SK-N-SH (cell line): ENCODE results near the gene SPINK8.

Experiments
- EZH2phosphoT487 ChIP-seq: fragments of 200-600 bp; sonication (generic); IDR thresholded peaks from 2 replicates; pipeline ENCODE4 v1.6.1; 2017; ENCODE audit warnings: low read depth, mixed run types, mild to moderate bottlenecking, antibody characterized with exemption, moderate library complexity, borderline replicate concordance
- GATA2 ChIP-seq: sonication (generic); formaldehyde crosslinking; IDR thresholded peaks from 2 replicates; pipeline ENCODE4 v1.5.0; 2020; ENCODE audit warnings: mild to moderate bottlenecking, missing genetic modification reagents
- POLR2AphosphoS5 ChIP-seq: IDR thresholded peaks from 2 replicates; pipeline ENCODE4 v1.6.1; 2012; ENCODE audit warnings: low read depth, low read length
- RXRA ChIP-seq: IDR thresholded peaks from 2 replicates; pipeline ENCODE4 v1.4.0; 2012; ENCODE audit warnings: low read depth, mild to moderate bottlenecking, borderline replicate concordance
- SIN3A ChIP-seq: IDR thresholded peaks from 2 replicates; pipeline ENCODE4 v1.6.1; 2012; ENCODE audit warnings: low read depth, mild to moderate bottlenecking, low read length, moderate library complexity, borderline replicate concordance
- SMC3 ChIP-seq: IDR thresholded peaks from 2 replicates; pipeline ENCODE4 v1.6.1; 2012; ENCODE audit warnings: low read depth, low read length, improper control_type of control experiment
- TAF1 ChIP-seq: IDR thresholded peaks from 2 replicates; pipeline ENCODE4 v1.6.1; 2012; ENCODE audit warnings: low read depth, mild to moderate bottlenecking, low read length, moderate library complexity, borderline replicate concordance
- TEAD4 ChIP-seq: IDR thresholded peaks from 2 replicates; pipeline ENCODE4 v1.4.0; 2012; ENCODE audit warnings: mild to moderate bottlenecking, borderline replicate concordance; ENCODE audit not compliant: insufficient read depth
- YY1 ChIP-seq: IDR thresholded peaks from 2 replicates; pipeline ENCODE4 v1.4.0; 2012; ENCODE audit warnings: low read depth, mild to moderate bottlenecking
- TF ChIP-seq, protein P1 (sequence below): fragments of 200-600 bp; sonication (generic); IDR thresholded peaks from 2 replicates; pipeline ENCODE4 v1.6.1; 2017; ENCODE audit warnings: antibody characterized with exemption, mild to moderate bottlenecking, moderate library complexity
- TF ChIP-seq, protein P2 (sequence below): IDR thresholded peaks from 2 replicates; pipeline ENCODE4 v1.6.1; 2012; ENCODE audit warnings: mild to moderate bottlenecking, low read depth, low read length, moderate library complexity
- TF ChIP-seq, protein P3 (sequence below): IDR thresholded peaks from 2 replicates; pipeline ENCODE4 v1.4.0; 2012; ENCODE audit warnings: low read depth

- TF ChIP-seq SIN3A (no peak), TEAD4 (no peak), YY1 (no peak), EZH2phosphoT487 (no peak), TAF1 (no peak), POLR2AphosphoS5 (no peak), RXRA (no peak), SMC3 (no peak), GATA2 (CRISPR knock-in tag) (no peak)
- TF ChIP-seq, protein P1, sequence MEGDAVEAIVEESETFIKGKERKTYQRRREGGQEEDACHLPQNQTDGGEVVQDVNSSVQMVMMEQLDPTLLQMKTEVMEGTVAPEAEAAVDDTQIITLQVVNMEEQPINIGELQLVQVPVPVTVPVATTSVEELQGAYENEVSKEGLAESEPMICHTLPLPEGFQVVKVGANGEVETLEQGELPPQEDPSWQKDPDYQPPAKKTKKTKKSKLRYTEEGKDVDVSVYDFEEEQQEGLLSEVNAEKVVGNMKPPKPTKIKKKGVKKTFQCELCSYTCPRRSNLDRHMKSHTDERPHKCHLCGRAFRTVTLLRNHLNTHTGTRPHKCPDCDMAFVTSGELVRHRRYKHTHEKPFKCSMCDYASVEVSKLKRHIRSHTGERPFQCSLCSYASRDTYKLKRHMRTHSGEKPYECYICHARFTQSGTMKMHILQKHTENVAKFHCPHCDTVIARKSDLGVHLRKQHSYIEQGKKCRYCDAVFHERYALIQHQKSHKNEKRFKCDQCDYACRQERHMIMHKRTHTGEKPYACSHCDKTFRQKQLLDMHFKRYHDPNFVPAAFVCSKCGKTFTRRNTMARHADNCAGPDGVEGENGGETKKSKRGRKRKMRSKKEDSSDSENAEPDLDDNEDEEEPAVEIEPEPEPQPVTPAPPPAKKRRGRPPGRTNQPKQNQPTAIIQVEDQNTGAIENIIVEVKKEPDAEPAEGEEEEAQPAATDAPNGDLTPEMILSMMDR: no peak
- TF ChIP-seq, protein P2, sequence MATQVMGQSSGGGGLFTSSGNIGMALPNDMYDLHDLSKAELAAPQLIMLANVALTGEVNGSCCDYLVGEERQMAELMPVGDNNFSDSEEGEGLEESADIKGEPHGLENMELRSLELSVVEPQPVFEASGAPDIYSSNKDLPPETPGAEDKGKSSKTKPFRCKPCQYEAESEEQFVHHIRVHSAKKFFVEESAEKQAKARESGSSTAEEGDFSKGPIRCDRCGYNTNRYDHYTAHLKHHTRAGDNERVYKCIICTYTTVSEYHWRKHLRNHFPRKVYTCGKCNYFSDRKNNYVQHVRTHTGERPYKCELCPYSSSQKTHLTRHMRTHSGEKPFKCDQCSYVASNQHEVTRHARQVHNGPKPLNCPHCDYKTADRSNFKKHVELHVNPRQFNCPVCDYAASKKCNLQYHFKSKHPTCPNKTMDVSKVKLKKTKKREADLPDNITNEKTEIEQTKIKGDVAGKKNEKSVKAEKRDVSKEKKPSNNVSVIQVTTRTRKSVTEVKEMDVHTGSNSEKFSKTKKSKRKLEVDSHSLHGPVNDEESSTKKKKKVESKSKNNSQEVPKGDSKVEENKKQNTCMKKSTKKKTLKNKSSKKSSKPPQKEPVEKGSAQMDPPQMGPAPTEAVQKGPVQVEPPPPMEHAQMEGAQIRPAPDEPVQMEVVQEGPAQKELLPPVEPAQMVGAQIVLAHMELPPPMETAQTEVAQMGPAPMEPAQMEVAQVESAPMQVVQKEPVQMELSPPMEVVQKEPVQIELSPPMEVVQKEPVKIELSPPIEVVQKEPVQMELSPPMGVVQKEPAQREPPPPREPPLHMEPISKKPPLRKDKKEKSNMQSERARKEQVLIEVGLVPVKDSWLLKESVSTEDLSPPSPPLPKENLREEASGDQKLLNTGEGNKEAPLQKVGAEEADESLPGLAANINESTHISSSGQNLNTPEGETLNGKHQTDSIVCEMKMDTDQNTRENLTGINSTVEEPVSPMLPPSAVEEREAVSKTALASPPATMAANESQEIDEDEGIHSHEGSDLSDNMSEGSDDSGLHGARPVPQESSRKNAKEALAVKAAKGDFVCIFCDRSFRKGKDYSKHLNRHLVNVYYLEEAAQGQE: no peak
- TF ChIP-seq, protein P3, sequence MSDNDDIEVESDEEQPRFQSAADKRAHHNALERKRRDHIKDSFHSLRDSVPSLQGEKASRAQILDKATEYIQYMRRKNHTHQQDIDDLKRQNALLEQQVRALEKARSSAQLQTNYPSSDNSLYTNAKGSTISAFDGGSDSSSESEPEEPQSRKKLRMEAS: no peak
These were observed 43.8 kb downstream of the SPINK8 start for GRCh38 chr3:48289659-48290058.
